ENCODE results near the gene AGPAT3. TPM values are rescaled to one million over a fixed set of nuclear protein-coding genes. Genes with fewer than 3 reads are reported as not detected.

The AGPAT3 gene
- total RNA-seq, 1 experiment from 2014 or later: 13.0 TPM

- no peak overlapping the region for H3K4me3 Mint-ChIP-seq
- H2BK20ac ChIP-seq (ENCODE audit: low read depth, low read length, poor library complexity, severe bottlenecking): no peak overlapping the region
- no peaks in the 10 kb centered on the region for H3K79me2 ChIP-seq (ENCODE audit: insufficient read depth, low read length)
- no peak overlapping the region for H2AK5ac ChIP-seq (ENCODE audit: insufficient read length, low read length)
- no peaks in the 10 kb centered on the region for H3K9me3 Mint-ChIP-seq
- no CpG with 5 or more reads among the region's 6 CpGs for WGBS (ENCODE audit: extremely low coverage, insufficient read length, low lambda C conversion rate)
- no peak overlapping the region for H3K9ac ChIP-seq (ENCODE audit: extremely low read depth, insufficient read length, low read length)
- no peaks in the 10 kb centered on the region for H3K23me2 ChIP-seq (ENCODE audit: insufficient read length, low read depth, low read length, poor library complexity, severe bottlenecking)
- no peaks in the 10 kb centered on the region for H3K4me1 ChIP-seq (ENCODE audit: insufficient read depth, low read length)
- H3K23ac ChIP-seq (ENCODE audit: insufficient read length, low read depth, low read length): no peak overlapping the region
- H3K27ac ChIP-seq (ENCODE audit: insufficient read length, low read depth, low read length): no peak overlapping the region
- H2BK120ac ChIP-seq (ENCODE audit: low read depth, low read length, poor library complexity, severe bottlenecking): no peak overlapping the region
- no peak overlapping the region for H3K18ac ChIP-seq (ENCODE audit: insufficient read length, low read depth, low read length)
- H3K27me3 ChIP-seq (ENCODE audit: insufficient read depth, low read length): no peaks in the 10 kb centered on the region
- H3K9me3 ChIP-seq (ENCODE audit: control insufficient read depth, low read depth, low read length): no peaks in the 10 kb centered on the region
- no peak overlapping the region for H2BK5ac ChIP-seq (ENCODE audit: insufficient read length, low read length)
- no peaks in the 10 kb centered on the region; a peak in 1 of 7 replicates for H3K36me3 Mint-ChIP-seq (ENCODE audit: insufficient read depth in 1 of 3, low read depth in 3 of 3)
- DNase-seq: no peak
- H2BK12ac ChIP-seq (ENCODE audit: insufficient read length, low read depth, low read length): no peak overlapping the region
- no peaks in the 10 kb centered on the region for H3K79me1 ChIP-seq (ENCODE audit: insufficient read depth, low read depth, low read length, poor library complexity, severe bottlenecking)
- H3K4me2 ChIP-seq (ENCODE audit: insufficient read depth, insufficient read length, low read length): no peak overlapping the region
- TF ChIP-seq, protein P1, sequence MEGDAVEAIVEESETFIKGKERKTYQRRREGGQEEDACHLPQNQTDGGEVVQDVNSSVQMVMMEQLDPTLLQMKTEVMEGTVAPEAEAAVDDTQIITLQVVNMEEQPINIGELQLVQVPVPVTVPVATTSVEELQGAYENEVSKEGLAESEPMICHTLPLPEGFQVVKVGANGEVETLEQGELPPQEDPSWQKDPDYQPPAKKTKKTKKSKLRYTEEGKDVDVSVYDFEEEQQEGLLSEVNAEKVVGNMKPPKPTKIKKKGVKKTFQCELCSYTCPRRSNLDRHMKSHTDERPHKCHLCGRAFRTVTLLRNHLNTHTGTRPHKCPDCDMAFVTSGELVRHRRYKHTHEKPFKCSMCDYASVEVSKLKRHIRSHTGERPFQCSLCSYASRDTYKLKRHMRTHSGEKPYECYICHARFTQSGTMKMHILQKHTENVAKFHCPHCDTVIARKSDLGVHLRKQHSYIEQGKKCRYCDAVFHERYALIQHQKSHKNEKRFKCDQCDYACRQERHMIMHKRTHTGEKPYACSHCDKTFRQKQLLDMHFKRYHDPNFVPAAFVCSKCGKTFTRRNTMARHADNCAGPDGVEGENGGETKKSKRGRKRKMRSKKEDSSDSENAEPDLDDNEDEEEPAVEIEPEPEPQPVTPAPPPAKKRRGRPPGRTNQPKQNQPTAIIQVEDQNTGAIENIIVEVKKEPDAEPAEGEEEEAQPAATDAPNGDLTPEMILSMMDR (conservative IDR thresholded peaks at IDR 0.05): no peak
- no peak overlapping the region for H3T11ph ChIP-seq (ENCODE audit: low read length)
- no peak overlapping the region for H4K91ac ChIP-seq (ENCODE audit: insufficient read length, low read depth, low read length)
- no peak overlapping the region for H2AFZ ChIP-seq (ENCODE audit: low read length)
- H4K5ac ChIP-seq (ENCODE audit: insufficient read length, low read depth, low read length): no peak overlapping the region
- H4K20me1 ChIP-seq (ENCODE audit: control insufficient read depth, insufficient read depth, insufficient read length): no peaks in the 10 kb centered on the region
- H2BK15ac ChIP-seq (ENCODE audit: low read depth, low read length): no peak overlapping the region
- no peak overlapping the region; the same call in 1 of the 2 replicates for H3K14ac ChIP-seq (ENCODE audit: insufficient read depth, low read length)
- H3K27me3 Mint-ChIP-seq (ENCODE audit: low read depth): no peaks in the 10 kb centered on the region
- peaks cover 2 to 3% of the 10 kb centered on the region in 2 experiments; a peak in 2 of 4 replicates for H3K4me1 Mint-ChIP-seq
- no peak overlapping the region for H3K4ac ChIP-seq (ENCODE audit: low read depth, low read length)
- no peak overlapping the region for H3K56ac ChIP-seq (ENCODE audit: insufficient read length, low read depth, low read length)
- H3K27ac Mint-ChIP-seq: peak overlapping the region in 1 of 3 experiments; percentile 70; a peak in 1 of 7 replicates
- no peak overlapping the region for H4K8ac ChIP-seq (replicated peaks; ENCODE audit: insufficient read length, low read depth, low read length)
Measured at GRCh38 chr21:43956670-43957035, 91.6 kb downstream of the AGPAT3 start.
